ENCODE measurements around the gene FUT4. TPM values are rescaled to one million over a fixed set of nuclear protein-coding genes. Genes with fewer than 3 reads are reported as not detected.
A peak's percentile ranks its signal among the peaks of the same experiment; 100 is the strongest.
"Not testable (repeated sequence)": the region's sequence is repeated elsewhere in the genome, so short reads cannot be mapped to it uniquely, and the experiment has no call there.

Gene FUT4
- total and polyA plus RNA-seq, 7 donors: 3.5 to 9.1 (median 6.4) TPM

- Histone ChIP-seq H3K4me3 (no peak overlapping the region), H3K36me3 (no peaks in the 10 kb centered on the region), H3K9me3 (no peaks in the 10 kb centered on the region), H3K4me1 (peaks cover 0 to 8% (median 5%) of the 10 kb centered on the region in 4 donors), H3K27ac (no peak overlapping the region), H3K27me3 (no peaks in the 10 kb centered on the region)
- WGBS, 2 donors: 96 to 97% methylated on average over 5 of the region's 5 CpGs
- intact Hi-C loops (cut with DNase I): no loop called here
- DNase-seq: no peak
- TF ChIP-seq EP300 (IDR thresholded peaks at IDR 0.05) (no peak), POLR2AphosphoS5 (IDR thresholded peaks at IDR 0.05) (no peak), POLR2A (IDR thresholded peaks at IDR 0.05) (no peak)
- TF ChIP-seq, protein P1, sequence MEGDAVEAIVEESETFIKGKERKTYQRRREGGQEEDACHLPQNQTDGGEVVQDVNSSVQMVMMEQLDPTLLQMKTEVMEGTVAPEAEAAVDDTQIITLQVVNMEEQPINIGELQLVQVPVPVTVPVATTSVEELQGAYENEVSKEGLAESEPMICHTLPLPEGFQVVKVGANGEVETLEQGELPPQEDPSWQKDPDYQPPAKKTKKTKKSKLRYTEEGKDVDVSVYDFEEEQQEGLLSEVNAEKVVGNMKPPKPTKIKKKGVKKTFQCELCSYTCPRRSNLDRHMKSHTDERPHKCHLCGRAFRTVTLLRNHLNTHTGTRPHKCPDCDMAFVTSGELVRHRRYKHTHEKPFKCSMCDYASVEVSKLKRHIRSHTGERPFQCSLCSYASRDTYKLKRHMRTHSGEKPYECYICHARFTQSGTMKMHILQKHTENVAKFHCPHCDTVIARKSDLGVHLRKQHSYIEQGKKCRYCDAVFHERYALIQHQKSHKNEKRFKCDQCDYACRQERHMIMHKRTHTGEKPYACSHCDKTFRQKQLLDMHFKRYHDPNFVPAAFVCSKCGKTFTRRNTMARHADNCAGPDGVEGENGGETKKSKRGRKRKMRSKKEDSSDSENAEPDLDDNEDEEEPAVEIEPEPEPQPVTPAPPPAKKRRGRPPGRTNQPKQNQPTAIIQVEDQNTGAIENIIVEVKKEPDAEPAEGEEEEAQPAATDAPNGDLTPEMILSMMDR (IDR thresholded peaks at IDR 0.05): no peak
These were observed 24.5 kb downstream of the FUT4 start for GRCh38 chr11:94568200-94568599.

GRCh38 chr11:94568717-94569116 is 25.0 kb downstream of the FUT4 start:
- Histone ChIP-seq H3K27ac (no peak overlapping the region), H3K27me3 (no peaks in the 10 kb centered on the region), H3K36me3 (no peaks in the 10 kb centered on the region), H3K4me1 (peaks cover 0 to 3% (median 1%) of the 10 kb centered on the region in 4 donors), H3K4me3 (no peak overlapping the region), H3K9me3 (no peaks in the 10 kb centered on the region)
- TF ChIP-seq EP300 (IDR thresholded peaks at IDR 0.05) (no peak), POLR2A (IDR thresholded peaks at IDR 0.05) (no peak), POLR2AphosphoS5 (IDR thresholded peaks at IDR 0.05) (no peak)
- TF ChIP-seq, protein P1 (IDR thresholded peaks at IDR 0.05): no peak
- intact Hi-C loops (cut with DNase I): no loop called here
- 95% methylated on average over 4 of the region's 4 CpGs for WGBS, 2 donors
- no peak for DNase-seq

DNA sequence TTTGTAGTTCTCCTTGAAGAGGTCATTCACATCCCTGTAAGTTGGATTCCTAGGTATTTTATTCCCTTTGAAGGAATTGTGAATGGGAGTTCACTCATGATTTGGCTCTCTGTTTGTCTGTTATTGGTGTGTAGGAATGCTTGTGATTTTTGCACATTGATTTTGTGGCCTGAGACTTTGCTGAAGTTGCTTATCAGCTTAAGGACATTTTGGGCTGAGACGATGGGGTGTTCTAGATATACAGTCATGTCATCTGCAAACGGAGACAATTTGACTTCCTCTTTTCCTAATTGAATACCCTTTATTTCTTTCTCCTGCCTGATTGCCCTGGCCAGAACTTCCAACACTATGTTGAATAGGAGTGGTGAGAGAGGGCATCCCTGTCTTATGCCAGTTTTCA is 29.3 kb downstream of the FUT4 start:
- H3K9me3 ChIP-seq; intact Hi-C loops (cut with DNase I); H3K4me3 ChIP-seq; H3K36me3 ChIP-seq; H3K27ac ChIP-seq; H3K4me1 ChIP-seq; DNase-seq; H3K27me3 ChIP-seq: not testable (repeated sequence)
- WGBS, 2 donors: 63 to 89% methylated on average over 2 of the region's 2 CpGs

- Histone ChIP-seq H3K36me3 (no peaks in the 10 kb centered on the region), H3K4me3 (no peak overlapping the region), H3K27ac (peak overlapping the region in 3 of 4 donors; percentile 42 to 55 (median 47)), H3K9me3 (no peaks in the 10 kb centered on the region), H3K4me1 (no peaks in the 10 kb centered on the region), H3K27me3 (no peaks in the 10 kb centered on the region)
- no peak for TF ChIP-seq POLR2AphosphoS5 (IDR thresholded peaks at IDR 0.05)
- no peak for TF ChIP-seq POLR2A (IDR thresholded peaks at IDR 0.05)
- no peak for TF ChIP-seq EP300 (IDR thresholded peaks at IDR 0.05)
- TF ChIP-seq, protein P1 (IDR thresholded peaks at IDR 0.05): no peak
- 86% methylated on average over 13 of the region's 13 CpGs for WGBS, 2 donors
- intact Hi-C loops (cut with DNase I): no loop called here
- DNase-seq: no peak
These were observed 30.7 kb downstream of the FUT4 start for GRCh38 chr11:94574193-94574961.

DNA sequence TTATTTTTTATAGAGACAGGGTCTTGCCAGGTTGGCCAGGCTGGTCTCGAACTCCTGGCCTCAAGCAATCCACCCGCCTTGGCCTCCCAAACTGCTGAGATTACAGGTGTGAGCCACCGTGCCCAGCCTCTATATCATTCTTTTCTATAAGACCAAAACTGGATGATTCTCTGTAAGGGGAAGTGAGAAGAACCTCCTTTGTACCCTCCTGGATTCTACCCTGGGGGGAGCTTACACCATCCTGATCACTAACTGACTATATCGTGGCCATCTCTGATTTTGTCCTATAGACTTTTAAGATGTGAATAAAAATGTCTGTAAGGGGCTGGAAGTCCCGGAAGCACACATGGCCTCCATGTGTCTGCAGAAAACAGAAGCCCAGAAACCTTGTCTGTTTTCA is 32.6 kb downstream of the FUT4 start:
- WGBS, 2 donors: 86 to 90% methylated on average over 5 of the region's 5 CpGs
- no peak for TF ChIP-seq EP300 (IDR thresholded peaks at IDR 0.05)
- no peak for DNase-seq
- Histone ChIP-seq H3K4me3 (no peak overlapping the region), H3K27ac (no peak overlapping the region), H3K27me3 (no peaks in the 10 kb centered on the region), H3K9me3 (no peaks in the 10 kb centered on the region), H3K4me1 (no peaks in the 10 kb centered on the region), H3K36me3 (no peaks in the 10 kb centered on the region)
- intact Hi-C loops (cut with DNase I): no loop called here

- H3K4me3 ChIP-seq: no peak overlapping the region
- intact Hi-C loops (cut with DNase I): no loop called here
- H3K4me1 ChIP-seq: no peaks in the 10 kb centered on the region
- no peak overlapping the region for H3K27ac ChIP-seq
- no peaks in the 10 kb centered on the region for H3K9me3 ChIP-seq
- no peaks in the 10 kb centered on the region for H3K36me3 ChIP-seq
- no peak for DNase-seq
- H3K27me3 ChIP-seq: no peaks in the 10 kb centered on the region
- no peak for TF ChIP-seq POLR2AphosphoS5 (IDR thresholded peaks at IDR 0.05)
- TF ChIP-seq EP300 (IDR thresholded peaks at IDR 0.05): no peak
- no peak for TF ChIP-seq POLR2A (IDR thresholded peaks at IDR 0.05)
- TF ChIP-seq, protein P1 (IDR thresholded peaks at IDR 0.05): no peak
- WGBS, 2 donors: 86 to 88% methylated on average over 3 of the region's 3 CpGs
These were observed 34.1 kb downstream of the FUT4 start for GRCh38 chr11:94577841-94578240.

Measured in sigmoid colon (tissue), 7 donors.